CD14-positive monocyte (primary cell): ENCODE data around the gene SYTL4. TPM values are rescaled to one million over a fixed set of nuclear protein-coding genes. Genes with fewer than 3 reads are reported as not detected.

Source experiments
- DNase-seq, 3 donors: peaks; one replicate each; pipeline ENCODE4 v3.0.0-alpha.2; 2011 to 2022
- H2AFZ ChIP-seq: 2 replicates; pipeline ENCODE4 v1.6.0; 2012; ENCODE audit warnings: mild to moderate bottlenecking, low read depth, low read length, inconsistent platforms; ENCODE audit not compliant: insufficient read depth, poor library complexity, severe bottlenecking
- H3K27ac ChIP-seq, 2 donors: 1 replicate in 1 of 2; 2 replicates in 1 of 2; pipeline ENCODE4 v1.5.1; 2012 to 2013; ENCODE audit warnings: low read length in 2 of 2, control low read depth in 1 of 2, inconsistent platforms in 1 of 2, low read depth in 1 of 2, mild to moderate bottlenecking in 1 of 2
- H3K27me3 ChIP-seq, 2 donors: one replicate each; pipeline versions ENCODE4 v1.6.0 to v1.6.1; 2011 to 2013; ENCODE audit warnings: low read length in 2 of 2; ENCODE audit not compliant: control insufficient read depth in 2 of 2, insufficient read depth in 2 of 2
- H3K36me3 ChIP-seq, 2 donors: replicated peaks in 1 of 2; 1 replicate in 1 of 2; 2 replicates in 1 of 2; pipeline versions ENCODE4 v1.5.1 to v1.6.1; 2012 to 2013; ENCODE audit warnings: low read length in 2 of 2, control low read depth in 1 of 2, inconsistent platforms in 1 of 2, mild to moderate bottlenecking in 1 of 2; ENCODE audit not compliant: insufficient read depth in 2 of 2, control insufficient read depth in 1 of 2
- H3K4me1 ChIP-seq, 2 donors: 1 replicate in 1 of 2; 2 replicates in 1 of 2; pipeline versions ENCODE4 v1.5.1 to v1.6.1; 2012 to 2013; ENCODE audit warnings: low read length in 2 of 2, control low read depth in 1 of 2, inconsistent platforms in 1 of 2, mild to moderate bottlenecking in 1 of 2, moderate library complexity in 1 of 2; ENCODE audit not compliant: insufficient read depth in 2 of 2, control insufficient read depth in 1 of 2
- H3K4me2 ChIP-seq: replicated peaks from 2 replicates; pipeline ENCODE3; 2012; ENCODE audit warnings: low read length, moderate library complexity, mild to moderate bottlenecking; ENCODE audit not compliant: poor library complexity, severe bottlenecking; ENCODE audit errors: extremely low read depth
- H3K4me3 ChIP-seq, 3 experiments: fragments of 200-600 bp in 1 of 3; sonication (generic) in 1 of 3; replicated peaks in 1 of 3; 1 replicate in 2 of 3; 2 replicates in 1 of 3; pipeline ENCODE4 v1.5.1; 2011 to 2013; ENCODE audit warnings: low read length in 3 of 3, mild to moderate bottlenecking in 3 of 3, control low read depth in 2 of 3, low read depth in 2 of 3, inconsistent platforms in 1 of 3, moderate library complexity in 1 of 3
- H3K79me2 ChIP-seq: 2 replicates; pipeline ENCODE4 v1.6.0; 2012; ENCODE audit warnings: mild to moderate bottlenecking, control low read depth, inconsistent platforms, low read length, moderate library complexity; ENCODE audit not compliant: insufficient read depth
- H3K9ac ChIP-seq: 2 replicates; pipeline ENCODE4 v1.6.0; 2017; ENCODE audit warnings: low read length, mild to moderate bottlenecking; ENCODE audit not compliant: insufficient read depth, poor library complexity, severe bottlenecking
- H3K9me3 ChIP-seq, 2 donors: replicated peaks in 1 of 2; 1 replicate in 1 of 2; 2 replicates in 1 of 2; pipeline versions ENCODE4 v1.5.1 to v1.6.1; 2012 to 2013; ENCODE audit warnings: low read length in 2 of 2, control low read depth in 1 of 2; ENCODE audit not compliant: control insufficient read depth in 1 of 2, insufficient read depth in 1 of 2
- H4K20me1 ChIP-seq: 2 replicates; pipeline ENCODE4 v1.6.0; 2012; ENCODE audit warnings: mild to moderate bottlenecking, low read length, control low read depth, moderate library complexity; ENCODE audit not compliant: insufficient read depth
- H3K27ac Mint-ChIP-seq, 7 donors: one replicate each; pipeline ENCODE4 v1.8.0; 2020; ENCODE audit warnings: mild to moderate bottlenecking in 7 of 7, mixed read lengths in 7 of 7, moderate library complexity in 6 of 7, inconsistent platforms in 2 of 7
- H3K27me3 Mint-ChIP-seq, 3 donors: one replicate each; pipeline ENCODE4 v1.8.0; 2021 to 2022; ENCODE audit warnings: low read depth in 3 of 3, mild to moderate bottlenecking in 3 of 3, mixed read lengths in 3 of 3, moderate library complexity in 3 of 3, inconsistent platforms in 1 of 3
- H3K36me3 Mint-ChIP-seq, 2 donors: one replicate each; pipeline ENCODE4 v1.8.0; 2020; ENCODE audit warnings: mixed read lengths in 2 of 2, inconsistent platforms in 1 of 2, mild to moderate bottlenecking in 1 of 2
- H3K4me1 Mint-ChIP-seq: one replicate; pipeline ENCODE4 v1.8.0; 2020; ENCODE audit warnings: mild to moderate bottlenecking, mixed read lengths
- H3K4me3 Mint-ChIP-seq, 2 donors: one replicate each; pipeline ENCODE4 v1.8.0; 2020; ENCODE audit warnings: mild to moderate bottlenecking in 2 of 2, mixed read lengths in 2 of 2, moderate library complexity in 1 of 2
- H3K9me3 Mint-ChIP-seq, 7 donors: one replicate each; pipeline ENCODE4 v1.8.0; 2020 to 2022; ENCODE audit warnings: mixed read lengths in 7 of 7, mild to moderate bottlenecking in 6 of 7, moderate library complexity in 6 of 7, inconsistent platforms in 2 of 7
- WGBS: methylation state at CpG from one replicate; pipeline ENCODE4 v1.1.5; 2013; ENCODE audit warnings: missing lambda C conversion rate; ENCODE audit not compliant: insufficient coverage; 5-methylcytosine and 5-hydroxymethylcytosine counted together
- intact Hi-C, 2 donors: fragments of 100-400 bp; cut with micrococcal nuclease; formaldehyde crosslinking; loops; one replicate each; pipeline versions ENCODE4 v1.15.0 to v1.15.1; 2023
- polyA plus RNA-seq, 3 donors: library from polyadenylated mRNA; depleted of rRNA in 1 of 3; unstranded in 2 of 3; stranded (reverse) in 1 of 3; fragments of 300-500 nt in 2 of 3; fragments of >200 nt in 1 of 3; fragmentation: Illumina TruSeq in 2 of 3; gene quantifications; 1 replicate in 2 of 3; 2 replicates in 1 of 3; pipeline ENCODE4 v1.2.3, GENCODE V29; 2012 to 2021
- TF ChIP-seq, protein P1 (sequence below): fragments of 200-600 bp; IDR thresholded peaks from one replicate; pipeline ENCODE4 v1.8.0; 2022; ENCODE audit warnings: antibody characterized with exemption, mild to moderate bottlenecking

SYTL4 gene
- polyA plus RNA-seq, 3 donors = 0.17 TPM; not detected in 2

DNA sequence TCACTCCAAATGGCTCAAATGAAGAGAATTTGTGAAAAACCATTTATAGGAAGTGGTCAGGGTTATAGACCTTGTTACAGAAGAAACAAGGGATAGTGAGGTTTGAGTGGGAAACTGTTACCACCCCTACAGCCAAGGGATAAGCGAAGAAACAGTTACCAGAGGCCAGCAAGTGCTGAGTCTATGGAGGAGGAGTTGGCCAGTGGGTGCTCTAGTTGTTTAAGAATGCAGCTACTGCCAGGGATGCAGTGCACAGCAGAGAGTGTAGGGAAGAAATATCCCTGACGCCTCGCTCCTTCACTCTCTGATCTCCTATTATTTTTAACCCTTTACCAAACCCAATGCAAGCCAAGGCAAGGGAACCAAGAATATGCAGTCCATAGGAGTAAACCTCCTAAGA lies 15.2 kb upstream of the SYTL4 start:
- H3K27ac ChIP-seq = no peak overlapping the region
- no peaks in the 10 kb centered on the region for H3K36me3 Mint-ChIP-seq
- WGBS = no CpG with 5 or more reads among the region's 3 CpGs
- H3K9ac ChIP-seq = no peak overlapping the region
- intact Hi-C loops = no loop called here
- H3K4me3 ChIP-seq = no peak overlapping the region
- no peak overlapping the region for H3K27ac Mint-ChIP-seq
- no peak overlapping the region for H2AFZ ChIP-seq
- H3K4me3 Mint-ChIP-seq = no peak overlapping the region
- no peaks in the 10 kb centered on the region for H3K79me2 ChIP-seq
- TF ChIP-seq, protein P1, sequence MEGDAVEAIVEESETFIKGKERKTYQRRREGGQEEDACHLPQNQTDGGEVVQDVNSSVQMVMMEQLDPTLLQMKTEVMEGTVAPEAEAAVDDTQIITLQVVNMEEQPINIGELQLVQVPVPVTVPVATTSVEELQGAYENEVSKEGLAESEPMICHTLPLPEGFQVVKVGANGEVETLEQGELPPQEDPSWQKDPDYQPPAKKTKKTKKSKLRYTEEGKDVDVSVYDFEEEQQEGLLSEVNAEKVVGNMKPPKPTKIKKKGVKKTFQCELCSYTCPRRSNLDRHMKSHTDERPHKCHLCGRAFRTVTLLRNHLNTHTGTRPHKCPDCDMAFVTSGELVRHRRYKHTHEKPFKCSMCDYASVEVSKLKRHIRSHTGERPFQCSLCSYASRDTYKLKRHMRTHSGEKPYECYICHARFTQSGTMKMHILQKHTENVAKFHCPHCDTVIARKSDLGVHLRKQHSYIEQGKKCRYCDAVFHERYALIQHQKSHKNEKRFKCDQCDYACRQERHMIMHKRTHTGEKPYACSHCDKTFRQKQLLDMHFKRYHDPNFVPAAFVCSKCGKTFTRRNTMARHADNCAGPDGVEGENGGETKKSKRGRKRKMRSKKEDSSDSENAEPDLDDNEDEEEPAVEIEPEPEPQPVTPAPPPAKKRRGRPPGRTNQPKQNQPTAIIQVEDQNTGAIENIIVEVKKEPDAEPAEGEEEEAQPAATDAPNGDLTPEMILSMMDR = no peak
- H3K4me2 ChIP-seq = no peak overlapping the region
- H3K4me1 ChIP-seq = no peaks in the 10 kb centered on the region
- H4K20me1 ChIP-seq = no peaks in the 10 kb centered on the region
- H3K27me3 Mint-ChIP-seq = peaks cover 0 to 5% (median 5%) of the 10 kb centered on the region in 3 donors
- H3K9me3 ChIP-seq = no peaks in the 10 kb centered on the region
- no peaks in the 10 kb centered on the region for H3K4me1 Mint-ChIP-seq
- H3K27me3 ChIP-seq = peaks cover 2 to 3% of the 10 kb centered on the region in 2 donors
- no peak for DNase-seq
- no peaks in the 10 kb centered on the region for H3K36me3 ChIP-seq
- H3K9me3 Mint-ChIP-seq = peaks cover 0 to 2% (median 0%) of the 10 kb centered on the region in 7 donors

DNA sequence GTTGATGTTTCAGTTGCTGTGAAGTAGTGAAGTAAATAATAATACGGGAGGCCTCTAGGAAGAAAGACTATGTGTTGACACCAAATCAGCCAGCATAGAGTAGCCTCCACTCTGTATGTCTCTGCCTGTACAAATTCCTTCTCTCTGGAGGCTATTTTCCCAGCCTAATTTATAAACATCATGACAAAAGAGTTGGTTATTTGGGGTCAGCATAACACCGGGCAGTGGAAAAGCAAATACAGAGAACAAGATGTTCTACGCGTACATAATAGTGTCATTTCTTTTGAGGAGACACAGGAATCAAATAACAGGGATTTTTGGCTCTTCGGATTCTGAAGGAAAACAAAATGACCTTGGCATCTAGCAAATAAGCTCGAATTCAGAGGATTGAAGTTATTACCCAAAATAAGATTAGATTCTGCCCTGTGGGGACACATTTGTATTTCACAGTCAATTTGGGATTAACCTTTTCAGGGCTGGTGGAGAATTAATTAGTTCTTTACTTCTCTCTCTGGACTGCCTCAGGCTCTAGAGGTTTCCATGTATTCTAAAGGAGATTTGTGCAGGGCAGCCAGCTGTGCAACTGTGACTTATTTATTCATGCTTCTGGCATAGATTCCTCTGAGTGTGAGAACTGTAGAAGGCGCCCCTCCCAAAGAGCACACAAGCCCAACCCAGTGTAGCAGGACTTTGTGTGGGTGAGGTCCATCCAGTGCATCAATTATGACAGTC lies 14.1 kb upstream of the SYTL4 start:
- Histone ChIP-seq H3K4me2 (no peak overlapping the region), H3K36me3 (no peaks in the 10 kb centered on the region), H4K20me1 (no peaks in the 10 kb centered on the region), H3K9ac (no peak overlapping the region), H2AFZ (no peak overlapping the region), H3K4me1 (no peaks in the 10 kb centered on the region), H3K27ac (no peak overlapping the region), H3K79me2 (no peaks in the 10 kb centered on the region), H3K4me3 (no peak overlapping the region), H3K27me3 (peaks cover 2 to 6% of the 10 kb centered on the region in 2 donors), H3K9me3 (no peaks in the 10 kb centered on the region)
- intact Hi-C loops = no loop called here
- no peaks in the 10 kb centered on the region for H3K4me1 Mint-ChIP-seq
- H3K27ac Mint-ChIP-seq = no peak overlapping the region
- TF ChIP-seq, protein P1 = no peak
- no peak overlapping the region for H3K4me3 Mint-ChIP-seq
- DNase-seq = no peak
- H3K9me3 Mint-ChIP-seq = peaks cover 0 to 2% (median 0%) of the 10 kb centered on the region in 7 donors
- peaks cover 0 to 3% (median 2%) of the 10 kb centered on the region in 3 donors for H3K27me3 Mint-ChIP-seq
- no peaks in the 10 kb centered on the region for H3K36me3 Mint-ChIP-seq
- WGBS = 93% methylated on average over 5 of the region's 7 CpGs
